ENCODE results near the gene KIF11.

The KIF11 gene

GRCh38 chr10:92688927-92689662, 96.2 kb downstream of the KIF11 start:
- no peak for DNase-seq

- DNase-seq, result no peak
These were observed 96.8 kb downstream of the KIF11 start, which contains the start of gene HHEX for GRCh38 chr10:92689663-92690210. Gene HHEX (plus strand): TSS chr10:92689955. CDS start chr10:92689987, 32 bp downstream.

- no peak for DNase-seq
These were observed 97.4 kb downstream of the KIF11 start for GRCh38 chr10:92690211-92690914.

DNA sequence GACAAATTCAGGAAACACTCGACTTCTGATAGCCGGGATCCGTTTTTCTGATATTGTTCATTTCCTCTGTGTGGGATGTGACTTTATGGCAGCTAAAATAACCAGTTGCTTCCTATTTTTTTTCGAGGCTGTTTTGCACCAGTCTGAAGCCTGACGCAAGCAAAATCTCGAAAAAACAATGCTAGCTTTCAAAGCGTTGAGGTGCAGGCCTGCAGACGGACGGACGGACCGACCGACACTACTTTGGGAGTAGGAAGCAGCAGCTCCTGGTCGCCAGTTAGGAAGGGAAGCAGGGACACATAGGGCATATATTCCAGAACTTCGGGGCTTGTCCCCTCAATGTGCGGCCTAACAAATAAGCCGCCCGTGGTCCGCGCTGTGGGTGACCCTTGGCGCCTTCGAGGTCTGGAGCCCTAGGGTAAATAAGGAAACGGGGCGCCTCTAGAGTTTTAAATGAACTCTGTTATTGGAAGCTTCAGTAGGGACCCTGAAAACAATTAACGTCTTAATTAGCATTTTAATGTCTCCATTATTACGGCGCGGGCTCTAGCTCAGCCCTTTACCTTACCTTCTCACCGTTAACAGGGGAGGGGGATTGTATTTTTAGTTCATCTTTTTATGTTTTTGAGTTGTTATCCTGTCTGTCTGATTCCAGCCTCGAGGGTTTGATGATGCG, 98.1 kb downstream of the KIF11 start:
- DNase-seq, result no peak

GRCh38 chr10:92691591-92692079, 98.7 kb downstream of the KIF11 start:
- no peak for DNase-seq

DNA sequence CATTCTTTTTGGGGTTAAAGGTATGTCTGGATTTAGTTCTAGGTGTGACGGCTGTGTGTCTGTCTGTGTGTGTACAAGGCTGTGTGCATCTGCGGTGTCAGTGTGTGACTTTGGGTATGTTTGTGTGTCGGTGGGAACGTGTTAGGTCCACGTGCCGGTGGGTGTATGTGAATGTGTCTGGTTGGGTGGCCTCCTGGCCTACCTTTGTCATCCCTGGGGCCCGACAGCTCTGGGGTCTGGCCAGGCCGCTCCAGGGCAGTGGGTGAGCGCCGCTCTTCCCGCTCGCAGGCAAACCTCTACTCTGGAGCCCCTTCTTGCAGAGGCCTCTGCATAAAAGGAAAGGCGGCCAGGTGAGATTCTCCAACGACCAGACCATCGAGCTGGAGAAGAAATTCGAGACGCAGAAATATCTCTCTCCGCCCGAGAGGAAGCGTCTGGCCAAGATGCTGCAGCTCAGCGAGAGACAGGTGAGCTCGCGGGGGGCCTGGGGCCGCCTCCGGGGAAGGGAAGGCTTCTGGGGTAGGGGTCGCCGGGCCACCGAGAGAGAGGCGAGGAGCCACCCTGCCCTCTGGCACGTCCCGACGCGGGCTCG, 99.2 kb downstream of the KIF11 start:
- DNase-seq, result no peak

DNA sequence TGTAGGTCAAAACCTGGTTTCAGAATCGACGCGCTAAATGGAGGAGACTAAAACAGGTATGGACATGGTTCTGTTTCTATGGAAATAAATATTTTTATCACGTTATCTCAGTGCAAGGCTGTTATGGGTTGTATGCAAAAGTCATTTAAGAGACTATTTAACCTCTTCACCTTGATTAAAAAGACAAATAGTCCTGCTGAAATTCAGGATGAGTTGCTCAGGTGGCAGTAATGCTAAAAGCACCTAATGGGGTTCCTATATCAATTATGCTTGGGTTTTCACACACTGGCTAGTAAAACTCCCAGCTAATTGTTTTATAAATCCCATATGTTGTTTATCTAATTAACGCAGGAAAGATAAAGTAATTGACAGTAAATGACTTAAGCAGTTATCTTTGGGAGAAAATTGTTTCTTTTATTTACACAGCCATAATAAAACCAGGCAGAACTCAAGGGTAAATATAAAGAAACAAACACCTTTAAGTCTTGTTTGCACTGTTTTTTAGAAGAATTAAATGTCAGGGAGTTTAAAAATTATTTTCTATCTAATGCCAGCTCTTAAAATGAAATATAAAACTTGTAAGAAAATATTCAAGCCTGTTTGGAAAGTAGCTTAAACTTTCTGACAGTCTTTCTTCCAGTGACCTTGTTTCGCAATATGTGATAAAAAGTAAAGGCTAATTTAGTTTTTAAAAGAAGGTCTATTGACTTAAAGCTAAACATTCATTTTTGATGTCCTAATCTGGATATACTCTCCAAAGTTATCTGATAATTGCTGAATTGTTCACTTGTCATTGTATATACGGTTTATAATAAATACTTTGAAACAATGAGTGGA, 100.0 kb downstream of the KIF11 start:
- DNase-seq, result no peak

DNA sequence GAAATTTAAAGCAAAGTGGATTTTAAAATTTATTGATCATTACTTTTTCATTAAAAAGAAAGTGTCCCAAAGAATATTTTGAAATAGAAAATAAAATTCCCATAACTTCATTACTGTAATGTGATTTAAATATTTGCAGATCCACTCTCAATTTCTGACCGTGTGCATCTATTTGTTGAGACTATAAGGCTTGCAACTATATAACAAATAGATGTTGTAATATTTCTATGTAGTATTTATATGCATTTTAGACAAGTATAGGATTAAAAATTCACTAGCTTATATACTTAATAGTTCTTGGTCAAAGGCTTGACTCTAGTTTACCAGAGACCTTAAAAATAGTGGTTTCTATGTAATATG, 100.6 kb downstream of the KIF11 start:
- DNase-seq, result no peak

- DNase-seq, result no peak
These were observed 103.0 kb downstream of the KIF11 start for GRCh38 chr10:92695679-92696605.

- DNase-seq, result no peak
These were observed 103.9 kb downstream of the KIF11 start for GRCh38 chr10:92696606-92697383.

GRCh38 chr10:92697663-92698511, 105.0 kb downstream of the KIF11 start:
- no peak for DNase-seq

- DNase-seq, result no peak
These were observed 106.2 kb downstream of the KIF11 start for GRCh38 chr10:92699193-92699517.

DNA sequence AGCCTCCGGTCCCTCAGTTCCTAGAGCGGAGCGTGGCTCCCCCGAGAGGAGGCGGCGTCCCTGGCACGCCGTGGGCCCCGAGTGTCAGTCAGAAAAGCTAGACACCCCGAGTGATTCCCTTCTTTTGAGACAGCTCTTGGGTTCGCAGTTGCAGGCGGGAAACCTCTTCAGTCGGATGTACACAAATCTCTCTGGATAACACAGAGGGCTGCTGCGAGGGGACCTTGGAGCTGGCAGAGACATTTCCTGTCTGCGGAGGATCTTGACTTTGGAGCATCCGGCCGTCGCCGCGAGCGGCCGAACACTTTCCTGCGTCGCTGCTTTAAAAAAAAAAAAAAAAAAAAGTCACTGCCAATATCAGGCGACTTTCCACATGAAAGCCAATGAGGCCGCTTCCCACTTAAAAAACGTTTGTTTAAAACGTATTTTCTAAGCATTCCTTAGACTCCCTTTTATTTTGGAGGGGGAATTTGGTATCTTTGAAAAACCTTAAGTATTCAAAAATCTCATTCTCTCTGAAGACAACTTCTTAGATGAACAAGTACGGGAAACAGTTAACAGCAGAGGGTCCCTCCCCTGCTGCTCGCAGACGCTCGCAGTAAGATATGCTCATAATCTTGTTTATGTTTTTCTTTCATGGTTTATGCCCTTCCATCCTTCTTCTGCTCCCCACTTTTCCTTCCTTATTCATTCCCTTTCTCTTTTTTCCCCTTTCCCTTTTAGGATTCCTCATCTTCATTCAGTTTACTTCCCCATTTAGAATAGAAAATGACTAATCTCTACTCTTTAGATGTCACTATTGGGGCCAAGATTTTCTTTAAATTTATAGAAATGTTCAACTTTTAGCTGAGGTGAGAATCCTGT, 106.8 kb downstream of the KIF11 start:
- DNase-seq, result no peak

- no peak for DNase-seq
These were observed 109.5 kb downstream of the KIF11 start for GRCh38 chr10:92702301-92702916.

Measured in COR-L47 (cell line).